K562 (cell line): ENCODE data around the gene DUOX2. TPM values are rescaled to one million over a fixed set of nuclear protein-coding genes. Genes with fewer than 3 reads are reported as not detected.

Experiments
- DNMT1 ChIP-seq: fragments of 450-650 bp; IDR thresholded peaks from 2 replicates; pipeline ENCODE4 v1.6.1; 2016; ENCODE audit warnings: antibody characterized with exemption, mild to moderate bottlenecking
- GTF3C2 ChIP-seq: IDR thresholded peaks from 3 replicates; pipeline ENCODE4 v1.6.1; 2011; ENCODE audit warnings: borderline replicate concordance, mild to moderate bottlenecking, moderate library complexity; ENCODE audit not compliant: insufficient read length; ENCODE audit errors: extremely low read depth
- HMG20A ChIP-seq: fragments of 450-650 bp; formaldehyde crosslinking; conservative IDR thresholded peaks from 2 replicates; pipeline ENCODE4 v1.4.0; 2020; ENCODE audit warnings: mild to moderate bottlenecking, mixed read lengths
- HNRNPL ChIP-seq: fragments of 200-400 bp; formaldehyde crosslinking; IDR thresholded peaks from 2 replicates; pipeline ENCODE4 v1.6.1; 2017; ENCODE audit warnings: low read depth, mild to moderate bottlenecking, low read length
- MEIS2 ChIP-seq: fragments of 450-650 bp; IDR thresholded peaks from 2 replicates; pipeline ENCODE4 v1.6.1; 2014; ENCODE audit warnings: mild to moderate bottlenecking; ENCODE audit not compliant: partially characterized antibody
- MYC ChIP-seq, 2 experiments: fragments of 250-450 bp in 1 of 2; sonication (Bioruptor Pico) in 1 of 2; IDR thresholded peaks; 2 replicates each; pipeline versions ENCODE4 v1.5.1 to v1.6.1; 2012 to 2021; ENCODE audit warnings: low read depth in 2 of 2, borderline replicate concordance in 1 of 2, improper control_type of control experiment in 1 of 2, low read length in 1 of 2, mild to moderate bottlenecking in 1 of 2, moderate library complexity in 1 of 2
- NCOA1 ChIP-seq: fragments of 450-650 bp; IDR thresholded peaks from 2 replicates; pipeline ENCODE4 v1.6.1; 2016; ENCODE audit warnings: low read depth
- RCOR1 ChIP-seq, 2 experiments: IDR thresholded peaks; 2 replicates each; pipeline ENCODE4 v1.6.1; 2012; ENCODE audit warnings: low read depth in 2 of 2, low read length in 2 of 2, borderline replicate concordance in 1 of 2, improper control_type of control experiment in 1 of 2
- SMARCA4 ChIP-seq: fragments of 450-650 bp; IDR thresholded peaks from 2 replicates; pipeline ENCODE4 v1.6.1; 2016
- TCF3 ChIP-seq: sonication (generic); formaldehyde crosslinking; IDR thresholded peaks from 2 replicates; pipeline ENCODE4 v1.4.0; 2020; ENCODE audit warnings: mild to moderate bottlenecking, missing genetic modification reagents
- TGIF2 ChIP-seq: sonication (generic); formaldehyde crosslinking; IDR thresholded peaks from 2 replicates; pipeline ENCODE4 v1.8.1; 2022; ENCODE audit warnings: mild to moderate bottlenecking, missing genetic modification reagents, moderate library complexity
- TRIM24 ChIP-seq, 2 experiments: fragments of 450-650 bp; IDR thresholded peaks; 2 replicates each; pipeline ENCODE4 v1.6.1; 2016
- XRCC5 ChIP-seq: fragments of 200-400 bp; formaldehyde crosslinking; IDR thresholded peaks from 2 replicates; pipeline ENCODE4 v1.6.1; 2017; ENCODE audit warnings: low read depth, mild to moderate bottlenecking, low read length
- ZBTB7A ChIP-seq: IDR thresholded peaks from 2 replicates; pipeline ENCODE4 v1.6.1; 2011; ENCODE audit warnings: low read depth, mild to moderate bottlenecking, low read length, moderate library complexity, borderline replicate concordance; ENCODE audit not compliant: control insufficient read depth
- ZFP36 ChIP-seq: fragments of 150-350 bp; IDR thresholded peaks from 2 replicates; pipeline ENCODE4 v1.6.1; 2018; ENCODE audit warnings: low read length, low read depth; ENCODE audit not compliant: partially characterized antibody
- ZNF311 ChIP-seq: fragments of 250-450 bp; sonication (Bioruptor Pico); IDR thresholded peaks from 2 replicates; pipeline ENCODE4 v1.4.0; 2020; ENCODE audit warnings: mild to moderate bottlenecking, moderate library complexity
- ZNF586 ChIP-seq: fragments of 450-650 bp; formaldehyde crosslinking; conservative IDR thresholded peaks from 2 replicates; pipeline ENCODE4 v1.4.0; 2020; ENCODE audit warnings: mild to moderate bottlenecking, moderate library complexity
- polyA plus RNA-seq, 8 experiments: library from polyadenylated mRNA; depleted of rRNA in 4 of 8; stranded (reverse) in 5 of 8; unstranded in 3 of 8; fragments of >200 nt; fragmentation: Nextera tagmentation in 2 of 8; fragmentation: Illumina TruSeq in 1 of 8; extraction: Ambion mirVana in 2 of 8; extraction: Trizol in 1 of 8; gene quantifications; 2 replicates each; pipeline versions ENCODE4 v1.2.1 to v1.2.3, GENCODE V29; 2011 to 2014; ENCODE audit warnings: inconsistent platforms in 1 of 8, missing spikeins in 1 of 8
- total RNA-seq, 7 experiments: library from RNA; depleted of rRNA in 6 of 7; stranded (reverse); fragments of >200 nt in 6 of 7; fragmentation: Illumina TruSeq in 2 of 7; extraction: Trizol in 2 of 7; gene quantifications; 2 replicates each; pipeline versions ENCODE4 v1.2.1 to v1.2.3, GENCODE V29; 2011 to 2021; ENCODE audit warnings: low replicate concordance in 1 of 7
- TF ChIP-seq, protein P1 (sequence below): fragments of 250-450 bp; sonication (Bioruptor Pico); IDR thresholded peaks from 2 replicates; pipeline ENCODE4 v1.8.0; 2021; ENCODE audit warnings: moderate library complexity, mild to moderate bottlenecking, inconsistent platforms
- TF ChIP-seq, protein P2 (sequence below): fragments of 450-650 bp; IDR thresholded peaks from 2 replicates; pipeline ENCODE4 v1.6.1; 2016; ENCODE audit warnings: mild to moderate bottlenecking

The DUOX2 gene
- total and polyA plus RNA-seq, 9 of the 15 experiments (the other 6 are each of a cell fraction or from before 2014, with no cell fraction given), result 0.01 to 0.03 (median 0.02) TPM; not detected in 6

DNA sequence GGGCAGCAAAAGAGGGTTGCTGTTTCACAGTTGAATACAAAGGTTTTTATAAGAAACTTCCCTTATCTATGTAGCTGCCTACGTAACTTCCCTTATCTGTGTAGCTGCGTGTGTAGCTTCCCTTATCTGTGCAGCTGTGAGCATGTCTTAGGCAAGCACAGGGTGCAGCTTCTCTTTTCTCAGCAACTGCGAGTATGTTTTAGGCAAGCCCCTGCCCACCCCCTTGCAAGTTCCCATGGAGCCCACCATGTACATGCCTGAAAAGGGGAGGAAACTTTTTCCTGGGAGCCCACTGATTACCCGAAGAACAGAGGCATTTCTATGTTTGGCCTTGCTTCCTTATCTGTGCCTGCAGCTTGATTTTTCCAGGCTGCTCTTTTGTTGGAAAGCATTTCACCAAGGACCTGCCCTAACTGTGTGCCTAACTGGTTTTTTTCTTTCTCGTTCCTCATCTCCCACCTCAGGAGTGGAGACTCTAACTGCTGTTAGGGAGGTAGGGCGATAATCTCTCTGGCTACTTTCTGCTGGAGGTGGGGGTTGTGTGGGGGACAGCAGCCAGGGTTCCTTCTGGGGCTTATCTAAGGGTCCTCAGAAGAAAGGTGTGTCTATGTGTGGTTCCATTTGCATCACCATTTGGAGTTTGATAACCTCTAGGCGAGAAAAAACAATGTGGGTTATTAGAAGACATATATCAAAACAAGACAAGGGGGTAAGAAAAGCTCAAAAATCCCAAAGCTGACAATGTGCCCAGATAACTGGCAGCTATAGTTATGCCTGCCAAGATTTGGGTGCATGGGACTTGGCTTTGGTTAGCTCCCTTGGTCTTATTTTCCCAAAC lies 65.0 kb downstream of the DUOX2 start (continued):
- no peak for TF ChIP-seq GTF3C2
- TF ChIP-seq HMG20A (CRISPR knock-in tag), result no peak
- TF ChIP-seq MEIS2, result peak; percentile 89
- peak; percentile 95 for TF ChIP-seq SMARCA4
- peak; percentile 70 for TF ChIP-seq ZBTB7A
- TF ChIP-seq MYC (IDR thresholded peaks at IDR 0.05; ENCODE audit: low read depth, low read length), result 0 out of 2 replicates have a peak, but pooled peaks have one; percentile 55
- no peak; the same call in 1 of the 2 replicates for TF ChIP-seq MYC (CRISPR knock-in tag; IDR thresholded peaks at IDR 0.05; ENCODE audit: borderline replicate concordance, low read depth)
- peak; percentile 57 to 91; a peak in 3 of 4 replicates for TF ChIP-seq RCOR1 (IDR thresholded peaks at IDR 0.05; ENCODE audit: borderline replicate concordance in 1 of 2, low read depth in 2 of 2, low read length in 2 of 2)
- TF ChIP-seq HNRNPL, result 0 out of 2 replicates have a peak, but pooled peaks have one; percentile 54
- TF ChIP-seq TCF3, result peak; percentile 90
- peak; percentile 91 to 95 for TF ChIP-seq TRIM24 (IDR thresholded peaks at IDR 0.05)
- TF ChIP-seq TGIF2 (CRISPR knock-in tag), result no peak
- TF ChIP-seq, protein P1, sequence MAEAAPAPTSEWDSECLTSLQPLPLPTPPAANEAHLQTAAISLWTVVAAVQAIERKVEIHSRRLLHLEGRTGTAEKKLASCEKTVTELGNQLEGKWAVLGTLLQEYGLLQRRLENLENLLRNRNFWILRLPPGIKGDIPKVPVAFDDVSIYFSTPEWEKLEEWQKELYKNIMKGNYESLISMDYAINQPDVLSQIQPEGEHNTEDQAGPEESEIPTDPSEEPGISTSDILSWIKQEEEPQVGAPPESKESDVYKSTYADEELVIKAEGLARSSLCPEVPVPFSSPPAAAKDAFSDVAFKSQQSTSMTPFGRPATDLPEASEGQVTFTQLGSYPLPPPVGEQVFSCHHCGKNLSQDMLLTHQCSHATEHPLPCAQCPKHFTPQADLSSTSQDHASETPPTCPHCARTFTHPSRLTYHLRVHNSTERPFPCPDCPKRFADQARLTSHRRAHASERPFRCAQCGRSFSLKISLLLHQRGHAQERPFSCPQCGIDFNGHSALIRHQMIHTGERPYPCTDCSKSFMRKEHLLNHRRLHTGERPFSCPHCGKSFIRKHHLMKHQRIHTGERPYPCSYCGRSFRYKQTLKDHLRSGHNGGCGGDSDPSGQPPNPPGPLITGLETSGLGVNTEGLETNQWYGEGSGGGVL, result no peak
- no peak for TF ChIP-seq ZNF586 (CRISPR knock-in tag)
- peak; percentile 93 for TF ChIP-seq ZFP36
- TF ChIP-seq DNMT1, result no peak
- TF ChIP-seq ZNF311 (CRISPR knock-in tag), result no peak
- TF ChIP-seq NCOA1, result peak; percentile 80
- TF ChIP-seq, protein P2, sequence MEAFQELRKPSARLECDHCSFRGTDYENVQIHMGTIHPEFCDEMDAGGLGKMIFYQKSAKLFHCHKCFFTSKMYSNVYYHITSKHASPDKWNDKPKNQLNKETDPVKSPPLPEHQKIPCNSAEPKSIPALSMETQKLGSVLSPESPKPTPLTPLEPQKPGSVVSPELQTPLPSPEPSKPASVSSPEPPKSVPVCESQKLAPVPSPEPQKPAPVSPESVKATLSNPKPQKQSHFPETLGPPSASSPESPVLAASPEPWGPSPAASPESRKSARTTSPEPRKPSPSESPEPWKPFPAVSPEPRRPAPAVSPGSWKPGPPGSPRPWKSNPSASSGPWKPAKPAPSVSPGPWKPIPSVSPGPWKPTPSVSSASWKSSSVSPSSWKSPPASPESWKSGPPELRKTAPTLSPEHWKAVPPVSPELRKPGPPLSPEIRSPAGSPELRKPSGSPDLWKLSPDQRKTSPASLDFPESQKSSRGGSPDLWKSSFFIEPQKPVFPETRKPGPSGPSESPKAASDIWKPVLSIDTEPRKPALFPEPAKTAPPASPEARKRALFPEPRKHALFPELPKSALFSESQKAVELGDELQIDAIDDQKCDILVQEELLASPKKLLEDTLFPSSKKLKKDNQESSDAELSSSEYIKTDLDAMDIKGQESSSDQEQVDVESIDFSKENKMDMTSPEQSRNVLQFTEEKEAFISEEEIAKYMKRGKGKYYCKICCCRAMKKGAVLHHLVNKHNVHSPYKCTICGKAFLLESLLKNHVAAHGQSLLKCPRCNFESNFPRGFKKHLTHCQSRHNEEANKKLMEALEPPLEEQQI, result peak; percentile 76
- TF ChIP-seq XRCC5, result no peak; the same call in 1 of the 2 replicates
